ENCODE results near the gene ABHD17C.

Gene ABHD17C

DNA sequence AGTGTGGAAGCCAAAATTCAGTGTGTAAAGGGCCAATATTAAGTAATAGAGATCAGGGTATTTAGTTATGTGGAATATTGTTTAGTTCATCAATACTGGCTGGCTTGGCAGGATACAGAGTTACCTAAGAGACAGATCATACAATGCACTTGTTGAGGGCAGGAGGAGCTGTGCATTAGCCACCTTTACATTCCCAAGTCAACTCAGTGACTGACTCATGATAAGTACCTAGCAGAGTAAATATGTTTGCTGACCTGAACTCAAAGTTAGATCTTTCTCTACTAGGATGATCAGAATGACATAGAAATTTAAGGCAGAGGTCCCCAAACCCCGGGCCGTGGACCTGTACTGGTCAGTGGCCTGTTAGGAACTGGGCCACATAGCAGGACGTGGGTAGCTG is 3.5 kb upstream of the ABHD17C start:
- no peak for DNase-seq

DNA sequence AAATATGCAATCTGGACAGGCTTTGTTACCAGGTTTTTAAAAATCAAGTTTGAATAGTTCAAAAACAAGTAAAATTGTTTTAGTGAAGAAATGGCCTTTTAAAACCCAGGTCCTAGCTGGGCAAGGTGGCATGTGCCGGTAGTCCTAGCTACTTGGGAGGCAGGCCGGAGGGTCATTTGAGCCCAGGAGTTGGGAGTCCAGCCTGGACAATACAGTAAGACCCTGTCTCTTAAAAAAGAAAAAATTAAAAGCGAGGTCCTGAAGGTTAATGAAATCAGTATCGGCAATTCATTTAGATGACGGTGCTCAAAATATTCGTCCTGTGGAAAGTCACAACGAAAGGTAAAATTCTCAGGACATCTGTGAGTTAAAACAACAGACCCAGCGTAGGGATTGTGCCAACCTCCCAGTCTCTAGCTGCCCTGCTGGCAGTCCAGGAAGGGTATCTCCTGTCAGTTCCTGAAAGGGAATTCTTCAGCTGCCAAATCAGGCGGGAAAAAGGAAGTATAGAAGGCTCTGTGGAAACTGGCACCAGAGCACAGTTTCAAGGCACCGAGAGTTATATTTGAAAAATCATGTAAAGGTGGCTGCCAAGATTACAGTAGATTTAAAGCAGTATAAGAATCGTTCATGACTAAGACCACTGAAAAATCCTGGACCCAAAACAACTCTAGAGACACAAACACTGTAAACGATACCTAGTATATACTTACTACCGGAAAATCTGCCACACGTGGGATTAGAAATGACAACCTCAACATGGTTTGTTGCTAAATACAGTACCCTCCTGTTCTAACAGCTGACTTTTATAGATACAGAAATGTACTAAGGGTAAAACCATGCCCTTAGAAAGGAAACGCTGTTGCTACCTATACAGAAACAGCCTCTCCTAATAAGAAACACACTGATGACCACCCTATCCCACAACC is 1.2 kb upstream of the ABHD17C start:
- DNase-seq, result no peak

DNA sequence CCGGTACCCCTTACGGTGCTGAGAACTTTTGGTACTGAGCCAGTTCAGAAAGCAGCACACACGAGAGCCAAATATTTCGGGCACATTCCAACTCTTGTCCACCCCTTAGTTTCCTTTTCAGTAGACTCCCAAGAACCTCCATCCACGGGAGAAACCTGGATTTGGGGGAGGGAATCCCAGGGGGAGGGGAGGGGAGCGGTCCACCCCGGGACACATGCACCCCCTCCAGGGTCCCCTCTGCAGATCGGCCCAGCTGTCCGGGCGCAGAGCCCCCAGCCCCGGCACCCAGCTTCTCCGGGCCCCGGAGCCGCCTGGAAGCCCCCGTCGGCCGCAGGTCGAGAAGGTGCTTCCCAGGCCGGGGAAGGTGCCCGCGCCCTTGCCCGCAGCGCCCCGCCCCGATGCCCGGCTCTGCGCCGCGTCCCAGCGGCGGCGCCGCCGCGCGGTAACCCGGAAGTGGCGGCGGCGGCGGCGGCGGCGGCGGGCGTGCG is 455 bp upstream of the ABHD17C start:
- DNase-seq, result peak; percentile 38

DNA sequence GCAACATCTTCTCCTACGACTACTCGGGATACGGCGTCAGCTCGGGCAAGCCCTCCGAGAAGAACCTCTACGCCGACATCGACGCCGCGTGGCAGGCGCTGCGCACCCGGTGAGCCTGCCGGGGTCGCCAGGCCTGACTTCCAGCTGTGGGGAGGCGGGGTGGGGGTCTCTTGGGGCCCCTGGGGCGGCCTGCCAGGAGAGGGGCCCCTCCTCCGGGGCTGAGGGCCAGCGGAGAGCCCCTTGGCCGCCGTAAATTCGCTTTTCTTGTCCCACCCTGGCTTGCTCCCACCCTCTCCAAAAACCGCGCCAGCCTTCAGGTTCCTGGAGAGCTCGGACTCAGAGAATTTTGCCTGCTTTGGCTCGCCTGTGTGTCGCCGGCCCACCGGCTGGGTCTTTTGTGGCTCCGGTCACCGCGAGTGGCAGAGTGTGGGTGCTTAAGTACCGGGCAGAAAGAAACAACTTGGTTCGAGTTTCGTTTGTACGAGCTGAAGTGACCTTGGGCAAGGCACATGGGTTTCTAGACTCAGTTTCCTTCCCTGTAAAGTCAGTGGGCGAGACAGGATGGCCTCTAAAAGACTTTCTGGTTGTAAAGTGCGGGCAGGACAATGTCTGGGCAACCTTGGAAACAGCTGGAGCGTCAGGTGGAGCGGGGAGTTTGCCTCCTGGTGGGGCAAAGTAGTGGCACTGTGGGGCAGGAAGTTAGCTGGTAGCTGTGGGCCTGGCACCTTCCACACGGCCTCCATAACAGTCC is 976 bp downstream of the ABHD17C start:
- DNase-seq, result peak; percentile 21

DNA sequence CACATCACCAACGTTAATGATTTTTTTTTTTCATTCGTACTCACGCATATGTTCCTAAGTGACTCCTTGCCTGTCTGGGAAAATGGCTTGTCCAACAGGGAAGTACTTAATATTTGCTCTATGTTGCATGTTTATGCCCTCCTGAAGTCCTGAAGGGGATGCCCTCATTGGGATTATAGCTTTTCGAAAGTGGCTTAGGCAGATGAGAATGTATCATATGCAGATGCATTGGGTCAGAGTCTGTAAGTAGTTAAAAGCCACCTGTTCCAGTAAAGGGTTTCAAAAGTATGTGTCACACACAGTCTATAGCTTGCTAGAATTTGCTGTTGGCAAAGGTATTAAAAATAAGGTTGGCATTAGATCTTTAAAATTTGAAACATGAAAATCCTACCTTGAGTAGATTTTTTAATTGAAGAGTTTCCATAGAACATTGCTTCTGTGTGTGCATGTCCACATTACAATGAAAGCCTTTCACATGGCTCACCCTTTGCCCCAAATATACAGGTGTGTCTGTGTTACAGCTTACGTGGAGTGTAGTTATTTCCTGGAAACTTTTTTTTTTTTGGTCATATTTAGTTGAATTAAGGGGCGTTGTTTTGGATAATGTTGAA is 2.1 kb downstream of the ABHD17C start:
- DNase-seq, result no peak

DNA sequence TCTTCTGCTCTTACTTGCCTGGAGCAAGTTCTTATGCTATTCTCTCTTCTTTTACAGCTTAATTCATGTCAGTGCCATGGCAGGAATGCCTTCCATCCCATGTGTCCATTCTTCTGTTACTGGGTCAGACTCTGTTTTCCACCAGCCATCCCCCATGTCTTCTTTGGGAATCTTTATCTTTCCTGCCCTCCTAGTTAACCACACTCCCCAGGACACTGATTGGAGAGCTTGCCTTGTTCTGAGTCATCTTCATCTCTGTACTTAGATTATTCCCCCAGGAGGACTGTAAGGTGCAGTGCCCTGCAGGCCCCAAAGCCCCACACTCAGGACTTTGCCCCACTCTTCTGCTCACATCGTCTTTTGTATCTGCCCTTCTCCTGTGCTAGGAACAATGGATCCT is 3.6 kb downstream of the ABHD17C start:
- DNase-seq, result no peak

DNA sequence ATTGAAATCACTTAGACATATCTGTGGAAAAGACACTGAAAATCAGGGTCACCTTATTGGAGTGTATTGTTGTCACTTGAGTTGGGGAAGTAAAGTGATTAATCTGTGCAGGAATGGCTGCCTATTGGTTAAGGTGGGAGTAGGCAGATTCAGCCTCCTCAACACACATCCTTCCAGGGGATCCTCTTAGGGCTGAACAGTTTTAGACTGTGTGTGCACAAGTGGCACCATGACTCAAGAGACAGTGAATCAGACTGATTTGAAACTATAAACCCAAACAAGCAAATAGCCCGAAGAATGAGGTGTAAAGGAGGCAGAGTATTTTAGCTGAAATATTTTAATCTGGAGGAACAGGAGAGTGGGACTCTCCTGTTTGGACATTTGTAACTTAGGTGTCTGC is 4.9 kb downstream of the ABHD17C start:
- DNase-seq, result no peak

DNA sequence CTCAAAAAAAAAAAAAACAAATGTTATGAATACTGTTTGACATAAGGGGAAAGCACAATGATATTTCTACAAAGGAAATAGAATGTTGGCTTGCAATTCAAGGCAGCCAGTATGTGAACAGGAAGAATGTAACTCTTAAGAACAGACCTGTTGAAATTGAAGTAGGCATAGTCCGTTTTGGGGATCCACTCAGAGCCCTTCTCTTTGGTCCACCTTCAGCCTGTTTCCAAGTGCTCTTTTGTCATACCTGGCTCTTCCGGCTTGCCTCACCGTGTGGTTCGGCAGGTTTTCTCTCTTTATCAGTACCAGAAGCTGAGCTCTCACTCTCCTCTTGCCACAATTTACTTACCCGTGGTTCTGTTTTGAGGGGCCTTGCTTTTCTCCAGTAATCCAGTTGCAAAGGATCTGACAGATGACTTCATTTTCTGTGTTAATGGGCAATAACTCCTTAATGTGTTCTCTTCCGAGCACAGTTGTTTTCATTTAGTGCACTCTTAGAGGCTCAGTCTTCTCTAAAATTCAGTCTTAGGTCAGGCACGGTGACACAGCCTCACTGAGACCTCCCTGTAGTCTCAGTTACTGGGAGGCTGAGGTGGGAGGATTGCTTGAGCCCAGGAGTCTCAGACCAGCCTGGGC is 6.7 kb downstream of the ABHD17C start:
- DNase-seq, result no peak

DNA sequence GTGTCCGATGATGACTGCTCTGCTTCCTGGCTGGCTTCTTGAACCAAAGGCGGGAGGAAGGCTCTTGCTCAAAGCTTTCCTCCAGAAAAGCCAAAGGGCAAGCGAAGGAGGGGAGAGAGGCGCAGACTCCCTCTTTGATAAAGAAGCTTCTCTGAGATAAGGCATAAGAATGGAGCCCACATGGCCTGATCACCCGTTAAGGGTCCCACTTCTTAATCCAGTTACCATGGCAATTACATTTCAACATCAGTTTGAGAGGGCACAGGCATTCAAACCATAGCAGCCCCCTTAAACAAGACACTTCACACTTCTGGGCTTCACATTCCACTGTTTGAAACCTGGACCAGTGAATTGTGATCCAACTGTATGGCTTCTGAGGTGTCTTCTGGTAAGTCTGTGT is 8.0 kb downstream of the ABHD17C start:
- DNase-seq, result no peak

DNA sequence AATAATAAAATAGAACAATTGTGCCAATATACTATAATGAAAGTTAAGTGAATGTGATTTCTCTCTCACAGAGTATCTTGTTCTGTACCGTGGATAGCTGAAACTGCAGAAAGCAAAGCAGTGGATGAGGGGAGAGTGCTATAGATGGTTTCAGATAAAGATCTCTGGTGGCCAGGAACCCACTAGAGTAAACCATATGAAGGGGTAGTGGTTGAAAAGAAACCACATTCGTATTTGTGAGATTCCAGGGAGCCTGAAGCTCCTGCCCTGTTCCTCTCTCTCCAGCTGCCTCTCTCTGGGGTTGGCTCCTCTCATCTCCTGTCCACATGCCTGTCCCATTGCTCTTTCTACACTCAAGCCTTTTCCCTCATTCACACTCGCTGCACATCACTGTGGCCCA is 8.9 kb downstream of the ABHD17C start:
- DNase-seq, result no peak

DNA sequence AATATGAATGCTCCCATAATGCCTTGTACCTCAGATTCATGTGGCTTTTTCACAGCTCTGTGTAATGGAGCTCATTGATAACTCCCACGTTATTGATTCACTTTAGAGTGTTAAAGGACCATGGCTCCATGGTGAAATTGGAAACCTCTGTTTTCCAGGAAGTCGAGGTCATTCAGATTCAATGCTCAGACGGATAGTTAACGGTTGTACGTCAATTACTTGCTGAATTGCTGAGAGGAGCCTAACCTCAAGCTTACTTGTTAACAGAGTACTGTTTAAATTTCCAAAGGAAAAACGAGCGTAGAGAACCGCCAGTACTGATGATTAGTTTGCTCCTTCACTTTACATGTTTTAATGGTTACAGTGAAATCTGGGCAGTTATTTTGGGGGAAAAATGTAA is 11.1 kb downstream of the ABHD17C start:
- DNase-seq, result no peak

DNA sequence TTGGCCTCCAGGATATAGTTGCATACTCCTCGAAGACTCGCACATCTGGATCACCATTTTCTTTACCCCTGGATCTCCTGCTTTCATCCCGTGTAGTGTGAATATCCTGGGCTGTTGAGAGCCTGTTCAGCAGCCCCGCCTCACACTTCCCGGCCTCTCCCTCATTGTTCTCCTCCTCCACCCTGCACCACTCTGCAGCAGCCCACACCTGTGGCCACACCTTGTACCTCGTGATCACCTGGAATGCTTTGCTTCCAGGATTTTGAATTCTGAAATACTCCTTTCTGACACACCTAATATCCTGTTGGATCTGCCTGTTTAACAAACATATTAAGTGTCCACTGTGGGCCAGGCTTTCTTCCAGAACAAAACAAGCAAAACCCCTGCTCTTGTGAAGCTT is 14.4 kb downstream of the ABHD17C start:
- DNase-seq, result no peak

DNA sequence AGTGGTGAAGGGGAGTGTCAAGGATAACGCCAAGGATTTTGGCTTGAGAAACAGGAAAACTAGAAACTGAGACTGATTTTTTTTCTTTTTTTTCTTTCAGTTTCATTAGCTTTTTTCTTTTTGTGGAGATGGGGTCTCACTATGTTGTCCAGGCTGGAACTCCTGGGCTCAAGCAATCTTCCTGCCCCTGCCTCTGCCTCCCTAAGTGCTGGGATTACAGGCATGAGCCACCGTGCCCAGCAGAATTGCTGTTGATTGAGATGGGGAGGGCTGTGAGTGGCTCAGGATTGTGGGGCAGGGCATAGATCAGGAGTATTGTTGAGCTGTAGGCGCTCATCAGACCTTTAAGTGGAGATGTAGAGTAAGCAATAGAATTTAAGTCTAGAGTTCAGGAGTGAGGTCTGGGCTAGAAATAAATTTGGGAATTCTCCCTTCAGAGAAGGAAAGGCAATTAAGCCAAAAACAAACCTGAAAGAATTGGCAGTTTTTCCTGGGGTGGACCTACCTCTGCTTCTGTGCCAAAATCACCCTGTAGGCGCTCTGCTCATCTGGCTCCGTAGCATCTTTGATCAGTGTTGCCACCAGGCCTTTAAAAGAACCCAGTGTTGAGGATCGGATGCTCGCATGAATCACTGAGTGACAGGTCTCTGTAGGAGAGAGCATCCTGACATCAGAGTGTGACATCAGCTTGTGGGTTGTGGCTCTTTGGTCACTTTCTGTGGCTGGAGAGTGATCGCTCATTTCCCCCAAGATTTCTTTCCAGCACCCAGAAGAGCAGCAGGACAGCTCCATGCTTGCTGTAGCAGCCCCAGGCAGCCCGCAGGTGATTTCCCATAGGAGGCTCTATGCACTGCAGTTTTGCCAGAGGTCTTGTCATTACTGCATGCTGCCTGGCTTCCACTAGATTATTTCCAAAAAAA is 15.8 kb downstream of the ABHD17C start:
- DNase-seq, result no peak

DNA sequence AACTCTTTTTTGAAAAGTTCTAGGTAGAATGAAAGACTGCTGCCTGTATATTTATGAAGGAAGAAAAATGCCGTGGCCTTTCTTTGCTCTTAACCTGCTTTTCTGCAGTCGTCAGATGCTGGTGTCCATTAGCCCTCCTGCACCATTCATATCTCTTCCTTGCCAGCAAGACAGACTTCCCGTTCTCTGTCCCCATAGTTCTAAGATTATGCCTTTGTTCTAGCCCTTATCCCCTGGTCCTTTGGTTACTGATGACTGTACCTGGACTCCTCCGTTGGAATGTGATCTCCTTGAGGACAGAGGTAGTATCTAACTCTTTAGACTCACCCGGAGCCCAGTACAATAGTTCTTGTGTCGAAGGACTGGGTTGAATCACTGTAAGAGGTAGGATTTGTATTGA is 16.8 kb downstream of the ABHD17C start:
- no peak for DNase-seq

DNA sequence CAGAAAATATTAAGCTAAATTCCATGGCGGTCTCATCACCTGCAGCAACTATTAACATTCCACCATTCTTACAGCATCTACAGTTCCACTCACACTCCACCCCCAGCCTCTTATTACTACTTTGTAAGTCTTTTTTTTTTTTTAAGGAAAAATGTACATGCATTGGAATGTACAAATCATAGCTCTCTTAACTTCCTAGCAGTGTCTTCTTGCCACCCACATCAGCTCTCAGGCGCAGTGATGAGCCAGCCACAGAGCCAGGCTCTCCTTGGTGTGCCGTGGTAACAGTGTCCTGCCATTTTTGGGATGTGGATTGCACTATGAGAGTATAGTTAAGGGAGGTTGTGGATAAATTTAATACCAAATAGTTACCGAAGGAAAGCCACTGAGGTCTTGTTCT is 17.8 kb downstream of the ABHD17C start:
- DNase-seq, result no peak

DNA sequence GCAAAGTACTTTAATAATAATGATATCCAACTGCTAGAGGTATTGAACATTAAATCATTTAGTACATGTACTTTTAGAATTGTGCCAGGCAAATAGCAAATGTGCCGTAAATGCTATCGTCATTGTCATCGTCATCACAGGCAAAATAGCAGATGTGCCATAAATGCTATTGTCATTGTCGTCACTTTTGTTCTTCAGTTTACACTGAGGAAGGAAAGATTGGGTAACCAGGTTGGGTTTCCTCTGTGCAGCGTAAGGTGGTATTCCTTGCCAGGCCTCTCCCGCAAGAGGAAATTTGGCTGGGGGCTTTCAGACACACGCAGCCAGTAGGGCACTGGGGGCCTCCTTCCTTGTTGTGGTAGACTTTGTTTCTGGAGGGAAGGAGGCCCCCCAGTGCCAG is 26.4 kb downstream of the ABHD17C start:
- no peak for DNase-seq

DNA sequence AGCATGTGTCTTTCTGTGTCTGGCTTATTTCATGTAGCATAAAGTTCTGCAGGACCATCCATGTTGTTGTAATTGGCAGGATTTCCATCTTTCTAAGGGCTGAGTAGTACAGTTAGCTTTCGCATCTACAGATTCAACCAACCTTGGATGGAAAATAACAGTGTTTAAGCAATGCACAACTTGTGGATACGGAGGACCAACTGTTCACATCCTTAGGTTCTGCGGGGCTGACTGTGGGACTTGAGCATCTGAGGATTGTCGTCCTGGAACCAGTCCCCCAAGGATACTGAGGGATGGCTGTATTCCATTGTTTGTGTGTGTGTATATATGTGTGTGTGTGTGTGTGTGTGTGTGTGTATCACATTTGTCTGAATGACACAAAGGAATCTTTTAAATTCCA is 27.7 kb downstream of the ABHD17C start:
- DNase-seq, result no peak

DNA sequence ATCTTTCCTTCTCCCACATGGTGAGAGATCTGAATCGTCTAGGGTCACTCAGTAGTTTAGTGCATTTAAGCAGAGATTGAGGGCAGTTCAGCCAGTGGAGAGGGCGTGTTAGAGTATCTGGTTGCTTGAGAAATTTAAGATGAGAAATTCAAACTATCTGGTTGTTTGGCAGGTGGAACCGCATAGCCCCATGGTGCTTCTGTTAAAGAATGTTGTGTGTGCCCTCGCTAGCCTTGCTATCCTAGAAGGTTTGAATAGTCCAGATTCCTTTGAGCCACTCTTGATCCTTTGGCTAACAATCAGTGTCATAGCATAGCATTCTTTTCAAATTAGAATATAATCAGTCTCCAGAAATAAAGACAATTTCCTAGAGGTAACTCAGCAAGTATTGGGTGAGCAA is 32.1 kb downstream of the ABHD17C start:
- no peak for DNase-seq

DNA sequence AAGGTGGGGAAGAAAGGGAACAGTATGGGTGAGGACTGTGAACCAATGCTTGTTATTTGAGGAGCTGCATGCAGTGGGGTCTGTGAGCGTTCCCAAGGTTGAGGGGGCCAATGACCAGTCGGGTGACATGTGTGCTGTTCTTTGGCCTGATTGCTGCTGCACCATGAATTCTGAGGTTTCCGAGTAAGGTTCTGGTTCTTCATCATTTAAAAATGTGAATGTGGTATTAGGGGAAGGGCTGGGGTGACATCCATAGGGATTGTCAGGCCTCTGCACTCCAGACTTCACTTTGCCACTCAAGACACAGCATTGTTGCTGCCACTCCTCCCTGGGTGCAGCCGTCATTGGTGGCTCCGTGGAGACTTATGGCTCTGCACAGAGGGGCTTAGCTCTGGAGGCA is 32.5 kb downstream of the ABHD17C start:
- no peak for DNase-seq

DNA sequence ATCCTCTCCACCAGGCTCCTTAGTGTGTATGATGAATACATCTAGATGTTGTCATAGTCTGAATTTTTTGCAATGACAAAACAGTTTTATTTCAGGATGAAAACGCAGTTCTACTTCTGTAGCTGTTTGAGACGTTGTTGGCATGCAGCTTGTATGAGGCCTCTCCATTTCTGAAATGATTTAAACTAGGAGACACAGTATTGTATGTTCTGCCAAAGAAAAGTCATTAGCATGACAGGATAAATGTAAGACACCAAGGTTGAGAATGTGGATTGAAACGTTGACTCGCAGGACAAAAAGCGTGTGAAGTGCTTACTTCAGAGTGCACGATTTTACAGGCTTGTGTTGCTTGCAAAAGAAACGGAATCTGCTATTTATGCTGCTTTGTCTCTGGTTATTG is 35.3 kb downstream of the ABHD17C start:
- no peak for DNase-seq

DNA sequence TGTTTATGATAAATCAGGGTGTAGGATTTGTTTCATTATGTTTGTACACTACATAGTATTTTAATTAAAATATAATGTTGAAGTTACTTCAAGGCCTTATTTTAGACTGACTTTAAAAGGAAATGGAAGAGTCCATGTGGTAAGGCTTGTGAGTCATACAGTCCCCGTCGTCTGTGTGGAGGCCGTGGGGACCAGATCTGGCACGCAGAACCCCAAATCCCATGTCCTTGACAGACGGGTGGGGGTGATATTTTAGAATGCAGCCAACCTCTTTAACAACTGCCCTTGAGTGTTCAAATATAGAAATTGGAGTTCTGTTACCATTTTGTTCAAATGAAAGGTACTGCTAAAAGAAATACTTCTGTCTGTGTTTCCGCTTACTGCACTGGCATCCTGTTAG is 35.8 kb downstream of the ABHD17C start:
- DNase-seq, result no peak

DNA sequence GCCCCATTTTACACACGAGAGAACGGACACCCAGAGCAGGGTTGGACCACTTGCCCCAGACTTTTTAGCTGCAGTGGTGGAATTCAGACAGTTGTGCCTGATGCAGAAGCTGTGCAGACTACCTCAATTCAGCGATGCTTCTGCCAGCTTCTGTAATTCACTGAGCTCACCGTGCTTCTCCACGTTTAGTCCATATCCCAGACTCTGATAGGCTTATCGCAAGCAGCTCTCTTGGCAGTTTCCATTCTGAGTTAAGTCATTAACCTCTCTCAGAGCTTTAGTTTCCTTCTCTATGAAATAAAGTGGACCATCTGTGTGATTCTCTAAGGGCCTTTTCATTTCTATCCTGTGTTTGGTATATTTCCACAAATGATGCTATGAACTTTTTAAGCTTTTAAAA is 37.1 kb downstream of the ABHD17C start:
- DNase-seq, result no peak

All from stimulated activated CD4-positive, alpha-beta T cell treated with anti-CD3 and anti-CD28 coated beads, Interleukin-12 subunit alpha, Interleukin-12 subunit beta, amount 100 ng/mL, for 4 hours (primary cell).